ENCODE measurements around the gene HERC6. TPM values are rescaled to one million over a fixed set of nuclear protein-coding genes. Genes with fewer than 3 reads are reported as not detected.

Gene HERC6
- total and polyA plus RNA-seq, 2 donors (not counting 1 experiment from before 2014, with no cell fraction given): 5.1 to 10.9 TPM

DNA sequence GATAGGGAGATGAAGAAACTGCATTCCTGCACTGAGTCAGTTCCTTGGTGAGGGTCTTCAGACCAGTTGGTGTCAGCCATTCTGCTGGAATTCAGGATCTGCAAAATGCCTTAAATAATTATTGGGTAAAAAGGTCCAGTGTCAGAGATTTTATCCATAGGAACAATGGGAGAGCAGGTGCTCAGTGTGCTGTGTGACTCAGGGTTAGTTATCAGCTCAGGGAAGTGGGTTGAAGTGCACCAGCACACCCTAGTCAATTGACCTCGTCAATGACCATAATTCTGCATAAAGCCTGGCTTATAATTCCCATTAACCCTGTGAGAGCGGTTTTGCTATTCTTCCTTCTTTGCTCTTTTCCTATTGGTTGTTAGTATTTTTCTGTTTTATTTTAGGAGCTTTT lies 37.3 kb downstream of the HERC6 start:
- Histone ChIP-seq H3K79me2 (ENCODE audit: control insufficient read depth, insufficient read depth, low read length) (no peaks in the 10 kb centered on the region), H3K36me3 (replicated peaks in 1 of 2; ENCODE audit: control extremely low read depth in 1 of 2, control insufficient read depth in 1 of 2, extremely low read depth in 1 of 2, insufficient read depth in 2 of 2, low read length in 1 of 2) (peaks cover 0 to 2% of the 10 kb centered on the region in 2 experiments), H4K20me1 (ENCODE audit: control insufficient read depth, insufficient read depth, low read length, poor library complexity, severe bottlenecking) (no peaks in the 10 kb centered on the region), H3K27ac (ENCODE audit: low read length in 2 of 2) (no peak overlapping the region), H3K4me1 (ENCODE audit: control insufficient read depth in 2 of 2, insufficient read depth in 2 of 2, low read length in 2 of 2) (no peaks in the 10 kb centered on the region), H2AFZ (ENCODE audit: insufficient read depth, low read depth, low read length, poor library complexity, severe bottlenecking) (no peak overlapping the region), H3K9ac (ENCODE audit: low read length) (no peak overlapping the region), H3K9me3 (ENCODE audit: control extremely low read depth in 1 of 3, control insufficient read depth in 2 of 3, insufficient read depth in 1 of 3, low read length in 2 of 3) (no peaks in the 10 kb centered on the region), H3K4me3 (ENCODE audit: control extremely low read depth in 1 of 5, extremely low read depth in 1 of 5, insufficient read depth in 1 of 5, low read depth in 2 of 5, low read length in 4 of 5) (no peak overlapping the region), H3K27me3 (replicated peaks in 1 of 4; ENCODE audit: control extremely low read depth in 1 of 4, control insufficient read depth in 3 of 4, insufficient read depth in 4 of 4, low read length in 3 of 4) (no peaks in the 10 kb centered on the region), H3K4me2 (replicated peaks; ENCODE audit: low read depth, low read length, poor library complexity, severe bottlenecking) (no peak overlapping the region)
- ChIA-PET POLR2A (no interaction called here), CTCF (no interaction called here)
- no peak for TF ChIP-seq EZH2 (IDR thresholded peaks at IDR 0.05; ENCODE audit: borderline replicate concordance, insufficient read depth, low read depth, low read length, poor library complexity, severe bottlenecking)
- TF ChIP-seq CTCF (IDR thresholded peaks at IDR 0.05): no peak
- no CpG with 5 or more reads among the region's 2 CpGs for WGBS (ENCODE audit: insufficient coverage)
- H3K4me1 Mint-ChIP-seq: no peaks in the 10 kb centered on the region
- H3K27me3 Mint-ChIP-seq: no peaks in the 10 kb centered on the region
- ATAC-seq (ENCODE audit: low read depth) (no peak), DNase-seq (no peak)
- no peak overlapping the region for H3K27ac Mint-ChIP-seq
- H3K9me3 Mint-ChIP-seq (ENCODE audit: insufficient read depth): no peaks in the 10 kb centered on the region
- H3K4me3 Mint-ChIP-seq: no peak overlapping the region
- intact Hi-C loops (cut with micrococcal nuclease): no loop called here

DNA sequence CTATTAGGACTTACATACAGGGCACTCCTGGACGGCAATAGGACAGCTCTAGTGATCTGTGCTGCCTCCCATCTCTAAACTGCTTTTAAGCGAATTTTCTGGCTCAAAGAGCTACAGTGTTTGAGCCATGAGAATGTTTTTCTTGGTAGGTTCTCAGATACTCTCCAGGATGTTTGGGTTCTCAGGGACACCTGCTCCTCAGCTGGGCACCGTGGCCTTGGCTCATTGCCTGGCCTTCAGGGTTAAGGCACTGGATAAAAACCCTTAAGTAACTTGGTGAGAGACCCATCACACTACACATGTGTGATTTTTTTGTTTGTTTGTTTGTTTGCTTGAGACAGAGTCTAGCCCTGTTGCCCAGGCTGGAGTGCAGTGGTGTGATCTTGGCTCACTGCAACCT lies 39.8 kb downstream of the HERC6 start:
- Histone ChIP-seq H3K9me3 (ENCODE audit: control extremely low read depth in 1 of 3, control insufficient read depth in 2 of 3, insufficient read depth in 1 of 3, low read length in 2 of 3) (no peaks in the 10 kb centered on the region), H3K27ac (ENCODE audit: low read length in 2 of 2) (no peak overlapping the region), H3K79me2 (ENCODE audit: control insufficient read depth, insufficient read depth, low read length) (no peaks in the 10 kb centered on the region), H3K27me3 (replicated peaks in 1 of 4; ENCODE audit: control extremely low read depth in 1 of 4, control insufficient read depth in 3 of 4, insufficient read depth in 4 of 4, low read length in 3 of 4) (no peaks in the 10 kb centered on the region), H3K9ac (ENCODE audit: low read length) (no peak overlapping the region), H3K4me3 (ENCODE audit: control extremely low read depth in 1 of 5, extremely low read depth in 1 of 5, insufficient read depth in 1 of 5, low read depth in 2 of 5, low read length in 4 of 5) (no peak overlapping the region), H4K20me1 (ENCODE audit: control insufficient read depth, insufficient read depth, low read length, poor library complexity, severe bottlenecking) (no peaks in the 10 kb centered on the region), H3K4me1 (ENCODE audit: control insufficient read depth in 2 of 2, insufficient read depth in 2 of 2, low read length in 2 of 2) (no peaks in the 10 kb centered on the region), H3K36me3 (replicated peaks in 1 of 2; ENCODE audit: control extremely low read depth in 1 of 2, control insufficient read depth in 1 of 2, extremely low read depth in 1 of 2, insufficient read depth in 2 of 2, low read length in 1 of 2) (peaks cover 0 to 2% of the 10 kb centered on the region in 2 experiments), H2AFZ (ENCODE audit: insufficient read depth, low read depth, low read length, poor library complexity, severe bottlenecking) (no peak overlapping the region), H3K4me2 (replicated peaks; ENCODE audit: low read depth, low read length, poor library complexity, severe bottlenecking) (no peak overlapping the region)
- 89% methylated on average over 3 of the region's 3 CpGs for WGBS (ENCODE audit: insufficient coverage)
- intact Hi-C loops (cut with micrococcal nuclease): no loop called here
- ChIA-PET CTCF (no interaction called here), POLR2A (no interaction called here)
- TF ChIP-seq CTCF (IDR thresholded peaks at IDR 0.05) (no peak), EZH2 (IDR thresholded peaks at IDR 0.05; ENCODE audit: borderline replicate concordance, insufficient read depth, low read depth, low read length, poor library complexity, severe bottlenecking) (no peak)
- Mint-ChIP-seq H3K27ac (no peak overlapping the region), H3K9me3 (ENCODE audit: insufficient read depth) (no peaks in the 10 kb centered on the region), H3K4me1 (no peaks in the 10 kb centered on the region), H3K4me3 (no peak overlapping the region), H3K27me3 (no peaks in the 10 kb centered on the region)
- DNase-seq (no peak), ATAC-seq (ENCODE audit: low read depth) (no peak)
